IPS DF 4.7 (cell line): Measurements from ENCODE around the gene RPL21.
"Not testable (repeated sequence)": the region's sequence is repeated elsewhere in the genome, so short reads cannot be mapped to it uniquely, and the experiment has no call there.

Experiments
- DNase-seq: peaks from one replicate; pipeline ENCODE4 v3.0.0-alpha.2; 2013; ENCODE audit warnings: low spot score; ENCODE audit errors: extremely low read depth

Gene RPL21

GRCh38 chr13:27289011-27289665 lies 37.8 kb downstream of the RPL21 start:
- DNase-seq = no peak

GRCh38 chr13:27290715-27291114 lies 39.4 kb downstream of the RPL21 start:
- no peak for DNase-seq

- not testable (repeated sequence) for DNase-seq
Observed at GRCh38 chr13:27291967-27292366, 40.6 kb downstream of the RPL21 start.

- no peak for DNase-seq
Observed at GRCh38 chr13:27293076-27293691, 41.8 kb downstream of the RPL21 start.

GRCh38 chr13:27293873-27294515 lies 42.6 kb downstream of the RPL21 start:
- no peak for DNase-seq

- DNase-seq = no peak
Observed at GRCh38 chr13:27295096-27295495, 43.7 kb downstream of the RPL21 start.

- DNase-seq = no peak
Observed at GRCh38 chr13:27295660-27296059, 44.3 kb downstream of the RPL21 start.

GRCh38 chr13:27296496-27296895 lies 45.1 kb downstream of the RPL21 start:
- no peak for DNase-seq

- no peak for DNase-seq
Observed at GRCh38 chr13:27298849-27299248, 47.5 kb downstream of the RPL21 start.

GRCh38 chr13:27300406-27300805 lies 49.0 kb downstream of the RPL21 start:
- DNase-seq = not testable (repeated sequence)

- DNase-seq = no peak
Observed at GRCh38 chr13:27300941-27301586, 49.7 kb downstream of the RPL21 start.

- DNase-seq = no peak
Observed at GRCh38 chr13:27302643-27303262, 51.4 kb downstream of the RPL21 start.

GRCh38 chr13:27304099-27304498 lies 52.7 kb downstream of the RPL21 start:
- DNase-seq = no peak

GRCh38 chr13:27304611-27305010 lies 53.3 kb downstream of the RPL21 start:
- no peak for DNase-seq
